ENCODE results near the gene EXPH5. TPM values are rescaled to one million over a fixed set of nuclear protein-coding genes. Genes with fewer than 3 reads are reported as not detected.
A peak's percentile ranks its signal among the peaks of the same experiment; 100 is the strongest.

The EXPH5 gene
- total RNA-seq, 1 donor from 2014 or later = 32.8 TPM

- no peak overlapping the region for H3K4me3 Mint-ChIP-seq (ENCODE audit: low read depth)
- no peaks in the 10 kb centered on the region for H3K27me3 Mint-ChIP-seq
- peaks cover 20% of the 10 kb centered on the region for H3K4me1 Mint-ChIP-seq (ENCODE audit: low read depth)
- H3K36me3 Mint-ChIP-seq (ENCODE audit: insufficient read depth) = peaks cover 14% of the 10 kb centered on the region
- TF ChIP-seq CTCF (IDR thresholded peaks at IDR 0.05; ENCODE audit: unreplicated experiment) = no peak
- no peak overlapping the region for H3K27ac Mint-ChIP-seq
- no peaks in the 10 kb centered on the region for H3K9me3 Mint-ChIP-seq (ENCODE audit: low read depth)
- no peak for DNase-seq (ENCODE audit: low spot score, unreplicated experiment)
Measured at GRCh38 chr11:108565653-108566052, 27.9 kb downstream of the EXPH5 start.

- peaks cover 27% of the 10 kb centered on the region for H3K4me1 Mint-ChIP-seq (ENCODE audit: low read depth)
- TF ChIP-seq CTCF (IDR thresholded peaks at IDR 0.05; ENCODE audit: unreplicated experiment) = no peak
- H3K27ac Mint-ChIP-seq = peak overlapping the region; percentile 46
- H3K36me3 Mint-ChIP-seq (ENCODE audit: insufficient read depth) = peaks cover 10% of the 10 kb centered on the region
- DNase-seq (ENCODE audit: low spot score, unreplicated experiment) = no peak
- H3K4me3 Mint-ChIP-seq (ENCODE audit: low read depth) = no peak overlapping the region
- no peaks in the 10 kb centered on the region for H3K27me3 Mint-ChIP-seq
- H3K9me3 Mint-ChIP-seq (ENCODE audit: low read depth) = no peaks in the 10 kb centered on the region
Measured at GRCh38 chr11:108562746-108563581, 30.6 kb downstream of the EXPH5 start.

- Mint-ChIP-seq H3K4me1 (ENCODE audit: low read depth) (peaks cover 34% of the 10 kb centered on the region), H3K9me3 (ENCODE audit: low read depth) (no peaks in the 10 kb centered on the region), H3K36me3 (ENCODE audit: insufficient read depth) (peaks cover 9% of the 10 kb centered on the region), H3K4me3 (ENCODE audit: low read depth) (no peak overlapping the region), H3K27ac (peak overlapping the region; percentile 68), H3K27me3 (no peaks in the 10 kb centered on the region)
- DNase-seq (ENCODE audit: low spot score, unreplicated experiment) = no peak
- no peak for TF ChIP-seq CTCF (IDR thresholded peaks at IDR 0.05; ENCODE audit: unreplicated experiment)
Measured at GRCh38 chr11:108561535-108561991, 32.0 kb downstream of the EXPH5 start.

GRCh38 chr11:108559904-108560303 is 33.7 kb downstream of the EXPH5 start:
- no peak for TF ChIP-seq CTCF (IDR thresholded peaks at IDR 0.05; ENCODE audit: unreplicated experiment)
- Mint-ChIP-seq H3K27ac (no peak overlapping the region), H3K9me3 (ENCODE audit: low read depth) (no peaks in the 10 kb centered on the region), H3K4me1 (ENCODE audit: low read depth) (peaks cover 43% of the 10 kb centered on the region), H3K36me3 (ENCODE audit: insufficient read depth) (peaks cover 9% of the 10 kb centered on the region), H3K27me3 (no peaks in the 10 kb centered on the region), H3K4me3 (ENCODE audit: low read depth) (no peak overlapping the region)
- no peak for DNase-seq (ENCODE audit: low spot score, unreplicated experiment)

GRCh38 chr11:108559340-108559739 is 34.2 kb downstream of the EXPH5 start:
- no peak for DNase-seq (ENCODE audit: low spot score, unreplicated experiment)
- H3K4me3 Mint-ChIP-seq (ENCODE audit: low read depth) = no peak overlapping the region
- no peaks in the 10 kb centered on the region for H3K27me3 Mint-ChIP-seq
- no peak for TF ChIP-seq CTCF (IDR thresholded peaks at IDR 0.05; ENCODE audit: unreplicated experiment)
- H3K36me3 Mint-ChIP-seq (ENCODE audit: insufficient read depth) = peaks cover 9% of the 10 kb centered on the region
- peaks cover 44% of the 10 kb centered on the region for H3K4me1 Mint-ChIP-seq (ENCODE audit: low read depth)
- no peaks in the 10 kb centered on the region for H3K9me3 Mint-ChIP-seq (ENCODE audit: low read depth)
- H3K27ac Mint-ChIP-seq = no peak overlapping the region
